ENCODE data around the gene NAPA. TPM values are rescaled to one million over a fixed set of nuclear protein-coding genes. Genes with fewer than 3 reads are reported as not detected.

NAPA gene
- total RNA-seq, 4 donors from 2014 or later: 95.9 to 134 (median 112) TPM

- WGBS, 2 donors (ENCODE audit: low coverage in 1 of 2): 100% methylated on average over 1 of the region's 11 CpGs; no CpG with 5 or more reads in 1 of the 2 donors
Observed at GRCh38 chr19:47507924-47508553, 6.8 kb downstream of the NAPA start.

GRCh38 chr19:47507012-47507411, 7.9 kb downstream of the NAPA start:
- Histone ChIP-seq H3K27me3 (no peaks in the 10 kb centered on the region), H3K9me3 (no peaks in the 10 kb centered on the region), H3K4me1 (peaks cover 2 to 62% (median 48%) of the 10 kb centered on the region in 3 donors), H3K27ac (peak overlapping the region in 3 of 4 donors; percentile 38 to 99 (median 59)), H3K36me3 (peaks cover 0 to 38% of the 10 kb centered on the region in 2 donors), H3K4me3 (no peak overlapping the region)
- no peak for ATAC-seq
- TF ChIP-seq EP300 (IDR thresholded peaks at IDR 0.05) (no peak), POLR2A (IDR thresholded peaks at IDR 0.05) (no peak), POLR2AphosphoS5 (IDR thresholded peaks at IDR 0.05) (no peak), CTCF (IDR thresholded peaks at IDR 0.05) (no peak)
- 40 to 50% methylated on average over 1 of the region's 6 CpGs for WGBS, 2 donors (ENCODE audit: low coverage in 1 of 2)

More at GRCh38 chr19:47507924-47508553, 6.8 kb downstream of the NAPA start:
- Histone ChIP-seq H3K4me1 (peaks cover 7 to 72% (median 57%) of the 10 kb centered on the region in 3 donors), H3K4me3 (no peak overlapping the region), H3K27ac (peak overlapping the region in 3 of 4 donors; percentile 38 to 99 (median 59)), H3K27me3 (no peaks in the 10 kb centered on the region), H3K36me3 (peaks cover 0 to 28% of the 10 kb centered on the region in 2 donors), H3K9me3 (no peaks in the 10 kb centered on the region)
- no peak for ATAC-seq
- TF ChIP-seq EP300 (IDR thresholded peaks at IDR 0.05) (no peak), CTCF (IDR thresholded peaks at IDR 0.05) (no peak), POLR2AphosphoS5 (IDR thresholded peaks at IDR 0.05) (no peak), POLR2A (IDR thresholded peaks at IDR 0.05) (no peak)

- Histone ChIP-seq H3K27ac (peak overlapping the region in 3 of 4 donors; percentile 38 to 99 (median 59)), H3K4me3 (no peak overlapping the region), H3K36me3 (peaks cover 0 to 43% of the 10 kb centered on the region in 2 donors), H3K9me3 (no peaks in the 10 kb centered on the region), H3K4me1 (peaks cover 0 to 58% (median 42%) of the 10 kb centered on the region in 3 donors), H3K27me3 (no peaks in the 10 kb centered on the region)
- WGBS, 2 donors (ENCODE audit: low coverage in 1 of 2): 63% methylated on average over 2 of the region's 8 CpGs; no CpG with 5 or more reads in 1 of the 2 donors
- TF ChIP-seq CTCF (IDR thresholded peaks at IDR 0.05) (no peak), POLR2A (IDR thresholded peaks at IDR 0.05) (no peak), POLR2AphosphoS5 (IDR thresholded peaks at IDR 0.05) (no peak), EP300 (IDR thresholded peaks at IDR 0.05) (no peak)
- no peak for ATAC-seq
Observed at GRCh38 chr19:47506459-47506858, 8.4 kb downstream of the NAPA start.

- H3K4me1 ChIP-seq: peaks cover 0 to 58% (median 32%) of the 10 kb centered on the region in 3 donors
- H3K9me3 ChIP-seq: no peaks in the 10 kb centered on the region
- ATAC-seq: no peak
- no peak for TF ChIP-seq POLR2A (IDR thresholded peaks at IDR 0.05)
- no peak for TF ChIP-seq EP300 (IDR thresholded peaks at IDR 0.05)
- no peak for TF ChIP-seq POLR2AphosphoS5 (IDR thresholded peaks at IDR 0.05)
- no peak for TF ChIP-seq CTCF (IDR thresholded peaks at IDR 0.05)
- no peaks in the 10 kb centered on the region for H3K27me3 ChIP-seq
- no peak overlapping the region for H3K27ac ChIP-seq
- peaks cover 0 to 52% of the 10 kb centered on the region in 2 donors for H3K36me3 ChIP-seq
- WGBS, 2 donors (ENCODE audit: low coverage in 1 of 2): 96 to 100% methylated on average over 2 to 5 of the region's 6 CpGs
- H3K4me3 ChIP-seq: no peak overlapping the region
Observed at GRCh38 chr19:47505506-47505905, 9.4 kb downstream of the NAPA start.

- Histone ChIP-seq H3K9me3 (no peaks in the 10 kb centered on the region), H3K4me1 (peaks cover 0 to 42% (median 17%) of the 10 kb centered on the region in 3 donors), H3K27me3 (no peaks in the 10 kb centered on the region), H3K36me3 (peaks cover 0 to 70% of the 10 kb centered on the region in 2 donors), H3K27ac (no peak overlapping the region), H3K4me3 (no peak overlapping the region)
- TF ChIP-seq CTCF (IDR thresholded peaks at IDR 0.05) (no peak), EP300 (IDR thresholded peaks at IDR 0.05) (no peak), POLR2A (IDR thresholded peaks at IDR 0.05) (no peak), POLR2AphosphoS5 (IDR thresholded peaks at IDR 0.05) (no peak)
- no peak for ATAC-seq
- WGBS, 2 donors (ENCODE audit: low coverage in 1 of 2): 79% methylated on average over 2 of the region's 5 CpGs; no CpG with 5 or more reads in 1 of the 2 donors
Observed at GRCh38 chr19:47503826-47504150, 11.1 kb downstream of the NAPA start.

Data from gastroesophageal sphincter (tissue), 4 donors.